H1 (cell line): ENCODE results near the gene GULP1. TPM values are rescaled to one million over a fixed set of nuclear protein-coding genes. Genes with fewer than 3 reads are reported as not detected.

Experiments
- KDM1A ChIP-seq: fragments of 200-600, 300-600 bp; sonication (generic); IDR thresholded peaks from 2 replicates; pipeline ENCODE4 v1.7.1; 2016; ENCODE audit warnings: mild to moderate bottlenecking, low read length, borderline replicate concordance
- polyA plus RNA-seq, 7 experiments: library from polyadenylated mRNA; depleted of rRNA in 3 of 7; stranded (reverse) in 5 of 7; unstranded in 2 of 7; fragments of >200 nt in 5 of 7; fragments of 200-250 nt in 2 of 7; gene quantifications; 1 replicate in 5 of 7; 2 replicates in 1 of 7; 4 replicates in 1 of 7; pipeline versions ENCODE4 v1.2.1 to v1.2.3, GENCODE V29; 2011 to 2013; ENCODE audit warnings: missing spikeins in 2 of 7, mixed read lengths in 2 of 7
- total RNA-seq: library from RNA; stranded (reverse); fragmentation: NEBNext Ultra II Directional; extraction: Animal tissue kit (Norgen Biotek cat#: 25700); gene quantifications from 2 replicates; pipeline ENCODE4 v1.2.1, GENCODE V29; 2021

GULP1 gene
- total and polyA plus RNA-seq, 2 of the 8 experiments (the other 6 are each of a cell fraction or from before 2014, with no cell fraction given) = 69.7 to 139 TPM

- TF ChIP-seq KDM1A = no peak
Measured at GRCh38 chr2:188522517-188522916, 230.8 kb downstream of the GULP1 start (continued).
